HEK293 (cell line): Measurements from ENCODE around the gene TNFRSF13B.
"Not testable (repeated sequence)": the region's sequence is repeated elsewhere in the genome, so short reads cannot be mapped to it uniquely, and the experiment has no call there.

ENCODE experiments used
- CTCF ChIA-PET: fragments of 350-600 bp; formaldehyde crosslinking; extraction: SDS; loops from one replicate; lab custom pipeline; 2021; ENCODE audit warnings: antibody characterized with exemption; lab: Yijun Ruan, JAX
- POLR2A ChIA-PET: fragments of 300-600 bp; formaldehyde crosslinking; extraction: SDS; loops from one replicate; lab custom pipeline; 2020; ENCODE audit warnings: antibody characterized with exemption, inconsistent platforms; lab: Yijun Ruan, JAX
- H3K27ac ChIP-seq: fragments of 200-500 bp; sonication (Bioruptor generic); 2 replicates; pipeline ENCODE4 v1.5.1; 2014; ENCODE audit warnings: low read depth, low read length, control low read depth, inconsistent platforms; ENCODE audit errors: extremely low read depth
- H3K36me3 ChIP-seq, 2 experiments: fragments of 200-500 bp in 1 of 2; sonication (Bioruptor generic) in 1 of 2; 1 replicate in 1 of 2; 2 replicates in 1 of 2; pipeline ENCODE4 v1.5.1; 2014 to 2017; ENCODE audit warnings: inconsistent platforms in 2 of 2, low read length in 2 of 2; ENCODE audit not compliant: control insufficient read depth in 2 of 2, insufficient read depth in 1 of 2
- H3K4me1 ChIP-seq: fragments of 200-500 bp; sonication (Bioruptor generic); 2 replicates; pipeline ENCODE4 v1.5.1; 2014; ENCODE audit warnings: mild to moderate bottlenecking, low read length, inconsistent platforms; ENCODE audit not compliant: control insufficient read depth, insufficient read depth
- H3K4me3 ChIP-seq: 2 replicates; pipeline ENCODE4 v1.5.1; 2011; ENCODE audit warnings: low read depth, mild to moderate bottlenecking, control low read depth, low read length, moderate library complexity
- H3K9me3 ChIP-seq: fragments of 200-500 bp; sonication (Bioruptor generic); 2 replicates; pipeline ENCODE4 v1.5.1; 2014; ENCODE audit warnings: low read depth, low read length, inconsistent platforms; ENCODE audit not compliant: control insufficient read depth, insufficient read depth
- EGR2 ChIP-seq: fragments of 450-650 bp; formaldehyde crosslinking; IDR thresholded peaks from 2 replicates; pipeline ENCODE4 v1.5.1; 2016; ENCODE audit warnings: low read depth, missing biosample characterization, missing genetic modification characterization
- OSR2 ChIP-seq: fragments of 450-650 bp; formaldehyde crosslinking; IDR thresholded peaks from 2 replicates; pipeline ENCODE4 v1.5.1; 2016; ENCODE audit warnings: missing biosample characterization, missing genetic modification characterization
- OVOL3 ChIP-seq: fragments of 450-650 bp; formaldehyde crosslinking; IDR thresholded peaks from 2 replicates; pipeline ENCODE4 v1.5.1; 2016; ENCODE audit warnings: missing biosample characterization, missing genetic modification characterization
- SCRT1 ChIP-seq: fragments of 450-650 bp; formaldehyde crosslinking; IDR thresholded peaks from 2 replicates; pipeline ENCODE4 v1.5.1; 2016; ENCODE audit warnings: missing biosample characterization, missing genetic modification characterization, borderline replicate concordance
- TRIM28 ChIP-seq: IDR thresholded peaks from 2 replicates; pipeline ENCODE4 v1.6.1; 2011; ENCODE audit warnings: low read length, control low read depth, borderline replicate concordance
- WT1 ChIP-seq: fragments of 450-650 bp; formaldehyde crosslinking; IDR thresholded peaks from 2 replicates; pipeline ENCODE4 v1.5.1; 2016; ENCODE audit warnings: missing biosample characterization, missing genetic modification characterization
- ZFP3 ChIP-seq: fragments of 450-650 bp; formaldehyde crosslinking; IDR thresholded peaks from 2 replicates; pipeline ENCODE4 v1.5.1; 2016; ENCODE audit warnings: low read depth, missing biosample characterization, missing genetic modification characterization
- ZNF140 ChIP-seq: fragments of 450-650 bp; formaldehyde crosslinking; IDR thresholded peaks from 2 replicates; pipeline ENCODE4 v1.5.1; 2016; ENCODE audit warnings: missing biosample characterization, missing genetic modification characterization
- ZNF155 ChIP-seq: fragments of 450-650 bp; formaldehyde crosslinking; IDR thresholded peaks from 2 replicates; pipeline ENCODE4 v1.5.1; 2016; ENCODE audit warnings: missing biosample characterization, missing genetic modification characterization
- ZNF184 ChIP-seq: fragments of 450-650 bp; IDR thresholded peaks from 2 replicates; pipeline ENCODE4 v1.5.1; 2018; ENCODE audit warnings: missing biosample characterization, mild to moderate bottlenecking, missing genetic modification characterization
- ZNF302 ChIP-seq: fragments of 450-650 bp; formaldehyde crosslinking; IDR thresholded peaks from 2 replicates; pipeline ENCODE4 v1.5.1; 2016; ENCODE audit warnings: missing biosample characterization, missing genetic modification characterization, low read depth
- ZNF324 ChIP-seq: fragments of 450-650 bp; formaldehyde crosslinking; IDR thresholded peaks from 2 replicates; pipeline ENCODE4 v1.5.1; 2016; ENCODE audit warnings: missing biosample characterization, missing genetic modification characterization
- ZNF416 ChIP-seq: fragments of 450-650 bp; formaldehyde crosslinking; IDR thresholded peaks from 2 replicates; pipeline ENCODE4 v1.5.1; 2016; ENCODE audit warnings: missing biosample characterization, missing genetic modification characterization
- ZNF692 ChIP-seq: fragments of 450-650 bp; formaldehyde crosslinking; IDR thresholded peaks from 2 replicates; pipeline ENCODE4 v1.5.1; 2016; ENCODE audit warnings: missing biosample characterization, missing genetic modification characterization

TNFRSF13B gene

GRCh38 chr17:16974569-16975276 is 2.8 kb upstream of the TNFRSF13B start:
- POLR2A ChIA-PET = no interaction called here
- Histone ChIP-seq H3K36me3 (no peaks in the 10 kb centered on the region), H3K27ac (no peak overlapping the region), H3K4me1 (no peaks in the 10 kb centered on the region), H3K4me3 (no peak overlapping the region), H3K9me3 (no peaks in the 10 kb centered on the region)
- CTCF ChIA-PET = interaction anchor here (0.6 to 5.6 kb wide), 2 partner anchors 17 to 40 kb away, joined by 3 to 50 read pairs; no protein-coding TSS in a partner anchor
- no peak for TF ChIP-seq ZNF324
- no peak for TF ChIP-seq ZNF184 (tag by site-specific recombination)
- no peak for TF ChIP-seq ZNF140
- TF ChIP-seq EGR2 (tag by site-specific recombination) = no peak
- TF ChIP-seq SCRT1 = no peak
- TF ChIP-seq OSR2 = no peak
- no peak for TF ChIP-seq OVOL3 (tag by site-specific recombination)
- no peak for TF ChIP-seq WT1 (tag by site-specific recombination)
- no peak for TF ChIP-seq ZNF155
- no peak for TF ChIP-seq ZNF692 (tag by site-specific recombination)
- TF ChIP-seq ZNF416 = no peak

- H3K4me1 ChIP-seq = no peaks in the 10 kb centered on the region
- CTCF ChIA-PET = interaction anchor here (0.6 to 5.6 kb wide), 2 partner anchors 18 to 872 kb away, joined by 4 to 50 read pairs; no protein-coding TSS in a partner anchor
- POLR2A ChIA-PET = no interaction called here
Observed at GRCh38 chr17:16973760-16974540, 2.0 kb upstream of the TNFRSF13B start.

GRCh38 chr17:16973043-16973442 is 1.1 kb upstream of the TNFRSF13B start:
- CTCF ChIA-PET = interaction anchor here (0.6 kb wide), 1 partner anchor 871 kb away, joined by 4 read pairs; no protein-coding TSS in a partner anchor
- H3K9me3 ChIP-seq, H3K4me3 ChIP-seq, H3K27ac ChIP-seq, H3K4me1 ChIP-seq, POLR2A ChIA-PET, H3K36me3 ChIP-seq: not testable (repeated sequence)

More at GRCh38 chr17:16973760-16974540, 2.0 kb upstream of the TNFRSF13B start:
- H3K9me3 ChIP-seq = no peaks in the 10 kb centered on the region
- H3K36me3 ChIP-seq = no peaks in the 10 kb centered on the region
- TF ChIP-seq ZFP3 = no peak
- no peak for TF ChIP-seq TRIM28
- no peak overlapping the region for H3K4me3 ChIP-seq
- H3K27ac ChIP-seq = no peak overlapping the region

- ChIA-PET POLR2A (no interaction called here), CTCF (no interaction called here)
- Histone ChIP-seq H3K27ac (no peak overlapping the region), H3K4me1 (no peaks in the 10 kb centered on the region), H3K9me3 (no peaks in the 10 kb centered on the region), H3K36me3 (no peaks in the 10 kb centered on the region), H3K4me3 (no peak overlapping the region)
- no peak for TF ChIP-seq ZNF302 (tag by site-specific recombination)
Observed at GRCh38 chr17:16972346-16972745, 428 bp upstream of the TNFRSF13B start.
